HG03521 (cell line): Measurements from ENCODE around the gene UNC119B.

ENCODE experiments used
- ATAC-seq: cut with Tn5 transposase; IDR thresholded peaks from one replicate; pipeline ENCODE4 v1.9.1; 2021; ENCODE audit warnings: mild to moderate bottlenecking, moderate library complexity; ENCODE audit not compliant: unreplicated experiment

The UNC119B gene

GRCh38 chr12:120738252-120739030, 28.2 kb downstream of the UNC119B start:
- no peak for ATAC-seq

- no peak for ATAC-seq
Observed at GRCh38 chr12:120739031-120739762, 28.9 kb downstream of the UNC119B start.

GRCh38 chr12:120739821-120740613, 29.8 kb downstream of the UNC119B start:
- no peak for ATAC-seq

GRCh38 chr12:120740871-120741270, 30.6 kb downstream of the UNC119B start:
- ATAC-seq, result no peak

- no peak for ATAC-seq
Observed at GRCh38 chr12:120741476-120742421, 31.5 kb downstream of the UNC119B start.

- no peak for ATAC-seq
Observed at GRCh38 chr12:120744922-120745493, 34.8 kb downstream of the UNC119B start.

GRCh38 chr12:120748242-120748641, 38.0 kb downstream of the UNC119B start:
- no peak for ATAC-seq

- ATAC-seq, result no peak
Observed at GRCh38 chr12:120749256-120749655, 39.0 kb downstream of the UNC119B start.

GRCh38 chr12:120750806-120751205, 40.5 kb downstream of the UNC119B start:
- no peak for ATAC-seq

GRCh38 chr12:120751389-120751788, 41.1 kb downstream of the UNC119B start:
- no peak for ATAC-seq

GRCh38 chr12:120754792-120755191, 44.5 kb downstream of the UNC119B start:
- no peak for ATAC-seq

GRCh38 chr12:120755269-120755668, 45.0 kb downstream of the UNC119B start:
- ATAC-seq, result no peak

- ATAC-seq, result no peak
Observed at GRCh38 chr12:120757226-120757742, 47.0 kb downstream of the UNC119B start.

- ATAC-seq, result no peak
Observed at GRCh38 chr12:120757949-120758348, 47.7 kb downstream of the UNC119B start.

- ATAC-seq, result no peak
Observed at GRCh38 chr12:120758798-120759590, 48.7 kb downstream of the UNC119B start.

GRCh38 chr12:120759591-120760348, 49.5 kb downstream of the UNC119B start:
- ATAC-seq, result no peak

- no peak for ATAC-seq
Observed at GRCh38 chr12:120760349-120761254, 50.3 kb downstream of the UNC119B start.
